NCI-H2029 treated with DMSO at 0.1 percent for 48 hours (cell line): ENCODE measurements around the gene CLCN1.

Experiments used
- DNase-seq: peaks from one replicate; lab custom pipeline; 2025; lab: John Stamatoyannopoulos, UW

CLCN1 gene

DNA sequence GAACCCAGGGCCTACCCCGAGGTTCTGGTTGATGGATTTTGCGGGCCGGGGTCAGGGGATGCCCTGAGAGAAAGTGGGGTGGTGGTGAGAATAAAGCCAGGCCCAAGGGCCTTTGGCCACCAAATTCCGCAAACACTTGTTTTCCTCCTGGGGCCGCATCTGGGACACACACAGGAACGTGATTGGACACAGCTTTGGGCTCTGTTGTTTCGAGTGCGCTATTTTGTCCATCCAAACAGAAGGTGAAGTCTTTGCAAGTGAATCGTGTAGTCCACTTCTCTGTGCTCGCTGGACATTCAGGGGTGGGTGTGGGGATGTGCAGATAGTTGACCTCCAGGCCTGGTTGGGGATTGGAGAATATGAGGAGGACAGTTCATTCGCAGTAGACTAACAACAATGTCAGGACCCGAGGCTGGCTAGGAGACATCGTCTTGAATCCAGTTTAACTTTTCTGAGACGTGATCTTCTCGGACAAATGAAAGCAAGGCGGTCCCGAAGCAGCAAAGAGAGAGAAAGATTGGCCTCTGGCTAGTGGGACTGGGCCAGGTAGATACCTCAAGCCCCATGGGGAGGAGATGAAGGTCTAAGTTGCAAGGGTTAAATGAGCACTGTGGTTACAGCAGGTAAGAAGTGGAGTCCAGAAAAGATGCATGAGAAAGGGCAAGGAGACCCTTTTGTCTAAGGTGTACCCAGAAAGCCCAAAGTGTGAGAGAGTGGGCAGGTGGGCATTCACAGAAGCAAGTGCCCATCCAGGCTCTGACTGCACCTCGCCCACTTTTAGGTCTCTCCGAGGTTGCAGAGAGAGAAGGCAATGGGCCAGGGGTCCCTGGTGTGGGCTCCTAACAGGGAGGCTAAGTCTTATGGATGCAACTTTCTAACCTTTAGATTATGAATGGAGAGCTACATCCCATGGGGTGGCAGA, 47.4 kb downstream of the CLCN1 start:
- no peak for DNase-seq

- DNase-seq = no peak
These were observed 52.1 kb downstream of the CLCN1 start for GRCh38 chr7:143367972-143368371.

DNA sequence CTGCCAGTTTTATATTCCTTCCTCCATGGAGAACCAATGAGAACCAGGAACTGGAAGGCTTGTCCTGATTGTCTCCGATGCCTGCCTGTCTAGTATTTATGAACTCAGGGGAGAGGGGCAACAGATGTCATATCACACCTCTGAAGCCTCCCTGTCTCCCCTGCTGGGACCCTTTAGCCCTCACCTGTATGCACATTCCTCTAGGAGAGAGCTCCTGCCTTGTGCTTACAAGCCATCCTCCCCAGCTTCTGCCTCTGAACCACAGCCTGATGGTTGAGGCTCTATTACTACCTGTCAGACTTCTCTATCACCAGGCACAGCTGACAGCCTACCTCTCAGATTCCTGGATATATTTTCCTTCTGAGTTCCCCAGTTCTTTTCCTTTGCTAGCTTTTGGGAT, 52.5 kb downstream of the CLCN1 start:
- DNase-seq = no peak

- no peak for DNase-seq
These were observed 54.1 kb downstream of the CLCN1 start for GRCh38 chr7:143369678-143370651.

DNA sequence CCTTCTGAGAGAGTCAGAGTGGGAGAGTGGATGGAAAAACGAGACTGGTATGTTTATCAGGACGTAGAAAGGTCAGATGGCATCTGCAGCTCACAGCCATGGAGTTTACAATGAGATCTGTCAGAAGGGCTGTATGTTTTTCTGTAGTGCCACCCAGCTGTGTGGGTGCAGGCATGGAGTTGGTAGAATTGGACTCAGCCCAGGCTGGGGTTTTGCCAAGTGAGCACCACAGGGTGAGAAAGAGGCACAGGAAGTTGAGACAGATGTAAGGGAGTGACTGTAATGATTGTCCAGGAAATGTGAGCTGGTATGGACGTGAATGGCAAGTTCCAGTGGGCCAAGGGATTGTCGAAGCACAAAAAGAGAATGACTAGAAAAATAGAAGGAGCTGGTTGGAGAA, 56.2 kb downstream of the CLCN1 start:
- DNase-seq = no peak

DNA sequence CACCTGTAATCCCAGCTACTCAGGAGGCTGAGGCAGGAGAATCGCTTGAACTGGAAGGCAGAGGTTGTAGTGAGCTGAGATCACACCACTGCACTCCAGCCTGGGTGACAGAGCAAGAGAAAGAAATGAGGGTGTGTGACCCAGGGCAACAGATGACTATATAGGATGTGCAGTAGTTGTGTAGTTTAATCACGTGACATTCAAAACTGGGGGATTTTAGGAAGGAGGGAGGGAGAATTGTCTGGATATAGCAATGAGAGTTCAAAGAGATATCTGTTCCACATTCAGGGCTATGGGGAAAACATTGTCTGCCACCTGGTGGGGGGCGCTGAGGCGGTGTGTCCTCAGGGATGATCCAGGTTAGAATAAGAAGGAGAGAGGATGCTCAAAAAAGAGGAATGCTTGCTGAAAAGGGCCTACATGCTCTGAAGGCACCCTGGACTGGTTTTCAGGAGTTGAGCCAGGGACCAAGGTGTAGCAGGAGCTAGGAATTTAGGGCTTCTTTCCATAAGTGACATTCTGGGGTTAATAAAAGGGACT, 57.4 kb downstream of the CLCN1 start:
- no peak for DNase-seq

GRCh38 chr7:143374561-143374960, 58.6 kb downstream of the CLCN1 start:
- DNase-seq = no peak

DNA sequence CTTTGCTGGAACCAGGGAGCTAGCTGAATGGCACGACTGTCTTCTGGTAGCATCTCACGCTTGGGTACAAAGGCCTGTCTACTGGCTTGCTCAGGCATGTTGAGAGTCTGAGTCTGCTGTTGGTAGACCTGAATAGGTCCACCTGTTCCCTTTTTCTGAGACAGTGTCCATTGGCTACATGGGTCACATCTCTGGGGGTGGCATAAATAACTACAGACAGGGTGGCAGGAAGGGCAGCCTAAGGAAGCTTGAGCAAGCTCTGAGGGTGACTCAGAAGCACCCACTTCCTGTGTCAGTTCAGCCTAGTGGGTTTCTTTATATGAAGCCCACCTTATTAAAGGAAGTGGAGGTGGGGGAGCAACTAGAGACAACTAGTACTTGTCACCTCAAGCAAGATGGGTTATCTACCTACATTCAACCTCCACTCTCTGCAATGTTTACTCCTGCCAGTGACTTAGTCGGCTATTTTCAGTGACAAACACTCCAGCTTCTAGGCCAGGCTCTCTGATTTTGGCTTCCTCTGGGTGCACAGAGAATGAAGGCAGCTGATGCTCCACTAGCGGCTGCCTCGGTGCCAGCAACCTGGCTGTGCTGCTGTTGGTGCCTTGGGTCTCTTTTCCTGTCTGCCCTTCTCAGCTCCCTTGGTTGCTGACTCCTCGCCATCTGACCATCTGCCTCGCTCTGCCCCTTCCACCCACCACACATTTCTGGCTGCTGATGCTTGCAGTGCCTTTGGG, 59.6 kb downstream of the CLCN1 start:
- DNase-seq = no peak

- DNase-seq = no peak
These were observed 60.5 kb downstream of the CLCN1 start for GRCh38 chr7:143376396-143376795.

- no peak for DNase-seq
These were observed 63.8 kb downstream of the CLCN1 start for GRCh38 chr7:143379611-143380259.

- DNase-seq = peak; percentile 29
These were observed 64.3 kb downstream of the CLCN1 start for GRCh38 chr7:143380260-143380645.

GRCh38 chr7:143380646-143381426, 64.9 kb downstream of the CLCN1 start, which contains the start of gene ZYX:
Gene ZYX, plus strand, starts transcription at chr7:143381345. Its CDS starts 227 bp downstream, at chr7:143381572.
- DNase-seq = peak; percentile 39

GRCh38 chr7:143381427-143382125, 65.7 kb downstream of the CLCN1 start:
- DNase-seq = no peak

- no peak for DNase-seq
These were observed 66.3 kb downstream of the CLCN1 start for GRCh38 chr7:143382126-143382790.

DNA sequence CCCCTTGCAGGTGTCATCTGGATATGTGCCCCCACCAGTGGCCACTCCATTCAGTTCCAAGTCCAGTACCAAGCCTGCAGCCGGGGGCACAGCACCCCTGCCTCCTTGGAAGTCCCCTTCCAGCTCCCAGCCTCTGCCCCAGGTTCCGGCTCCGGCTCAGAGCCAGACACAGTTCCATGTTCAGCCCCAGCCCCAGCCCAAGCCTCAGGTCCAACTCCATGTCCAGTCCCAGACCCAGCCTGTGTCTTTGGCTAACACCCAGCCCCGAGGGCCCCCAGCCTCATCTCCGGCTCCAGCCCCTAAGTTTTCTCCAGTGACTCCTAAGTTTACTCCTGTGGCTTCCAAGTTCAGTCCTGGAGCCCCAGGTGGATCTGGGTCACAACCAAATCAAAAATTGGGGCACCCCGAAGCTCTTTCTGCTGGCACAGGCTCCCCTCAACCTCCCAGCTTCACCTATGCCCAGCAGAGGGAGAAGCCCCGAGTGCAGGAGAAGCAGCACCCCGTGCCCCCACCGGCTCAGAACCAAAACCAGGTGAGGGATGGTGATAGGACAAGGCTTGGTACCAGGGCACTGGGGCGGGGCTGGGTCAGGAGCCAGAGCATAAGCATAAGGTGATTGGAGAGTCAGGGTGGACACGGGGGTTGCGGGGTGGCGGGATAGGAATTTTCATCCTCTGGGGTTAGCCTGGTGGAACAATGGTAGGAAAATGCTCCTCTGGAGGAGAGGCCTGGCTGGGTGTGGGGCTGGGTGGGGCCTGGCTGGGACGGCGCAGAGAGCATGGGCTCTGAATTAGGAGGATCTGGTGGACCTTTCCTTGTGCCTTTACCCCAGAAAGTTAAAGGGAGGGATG, 67.1 kb downstream of the CLCN1 start:
- no peak for DNase-seq

DNA sequence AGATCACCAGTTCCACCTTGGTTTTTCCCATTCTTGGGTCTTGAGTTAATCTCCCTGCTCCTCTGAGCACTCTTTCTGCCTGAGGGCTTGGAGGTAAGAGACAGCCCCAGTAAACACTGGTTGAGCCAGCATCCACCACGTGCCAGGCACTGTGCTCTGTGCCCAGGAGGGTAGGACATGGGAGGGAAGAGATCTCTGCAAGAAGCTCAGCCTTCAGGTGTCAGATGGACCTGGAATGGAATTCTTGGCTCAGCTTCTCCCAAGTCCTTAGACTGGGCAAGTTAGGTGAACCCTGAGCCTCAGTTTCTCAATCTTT, 67.7 kb downstream of the CLCN1 start:
- DNase-seq = no peak

GRCh38 chr7:143384148-143384547, 68.2 kb downstream of the CLCN1 start:
- no peak for DNase-seq
